Inflammatory macrophage treated with lipopolysaccharide for 4 hours (primary cell): ENCODE measurements around the gene FRAS1.

Experiments
- DNase-seq: peaks from one replicate; pipeline ENCODE4 v3.0.0-alpha.2; 2020

Gene FRAS1

GRCh38 chr4:78386679-78387078, 329.6 kb downstream of the FRAS1 start:
- DNase-seq = no peak

GRCh38 chr4:78395642-78396041, 338.5 kb downstream of the FRAS1 start:
- DNase-seq = no peak

GRCh38 chr4:78396613-78397291, 339.6 kb downstream of the FRAS1 start:
- DNase-seq = no peak

GRCh38 chr4:78397292-78397630, 340.1 kb downstream of the FRAS1 start:
- no peak for DNase-seq

GRCh38 chr4:78409612-78410202, 352.6 kb downstream of the FRAS1 start:
- no peak for DNase-seq

GRCh38 chr4:78410225-78410624, 353.1 kb downstream of the FRAS1 start:
- no peak for DNase-seq

GRCh38 chr4:78410676-78411075, 353.6 kb downstream of the FRAS1 start:
- DNase-seq = no peak

- no peak for DNase-seq
Measured at GRCh38 chr4:78414116-78414515, 357.0 kb downstream of the FRAS1 start.

- DNase-seq = no peak
Measured at GRCh38 chr4:78417603-78418002, 360.5 kb downstream of the FRAS1 start.

GRCh38 chr4:78418406-78418805, 361.3 kb downstream of the FRAS1 start:
- DNase-seq = no peak

GRCh38 chr4:78423790-78424189, 366.7 kb downstream of the FRAS1 start:
- no peak for DNase-seq

GRCh38 chr4:78424461-78424860, 367.3 kb downstream of the FRAS1 start:
- DNase-seq = no peak

- no peak for DNase-seq
Measured at GRCh38 chr4:78426972-78427371, 369.8 kb downstream of the FRAS1 start.

- no peak for DNase-seq
Measured at GRCh38 chr4:78428996-78429395, 371.9 kb downstream of the FRAS1 start.

GRCh38 chr4:78432896-78433295, 375.8 kb downstream of the FRAS1 start:
- no peak for DNase-seq

GRCh38 chr4:78437608-78438088, 380.5 kb downstream of the FRAS1 start:
- no peak for DNase-seq

- DNase-seq = no peak
Measured at GRCh38 chr4:78439328-78439727, 382.2 kb downstream of the FRAS1 start.

GRCh38 chr4:78441756-78442155, 384.6 kb downstream of the FRAS1 start:
- no peak for DNase-seq

- DNase-seq = no peak
Measured at GRCh38 chr4:78446619-78447018, 389.5 kb downstream of the FRAS1 start.

GRCh38 chr4:78451407-78451806, 394.3 kb downstream of the FRAS1 start:
- no peak for DNase-seq

GRCh38 chr4:78454016-78454415, 396.9 kb downstream of the FRAS1 start:
- DNase-seq = no peak

GRCh38 chr4:78457751-78458150, 400.6 kb downstream of the FRAS1 start:
- DNase-seq = no peak

GRCh38 chr4:78459327-78459726, 402.2 kb downstream of the FRAS1 start:
- no peak for DNase-seq

- DNase-seq = no peak
Measured at GRCh38 chr4:78460368-78460767, 403.2 kb downstream of the FRAS1 start.

- DNase-seq = no peak
Measured at GRCh38 chr4:78464265-78464664, 407.1 kb downstream of the FRAS1 start.
